AG09319 (cell line): Measurements from ENCODE around the gene CALCR.

Experiments
- DNase-seq: peaks from one replicate; pipeline ENCODE4 v3.0.0-alpha.2; 2010; ENCODE audit warnings: low read depth; ENCODE audit errors: extremely low read depth
- CTCF ChIP-seq: IDR thresholded peaks from 2 replicates; pipeline ENCODE4 v1.5.1; 2011; ENCODE audit warnings: low read depth, mild to moderate bottlenecking, inconsistent platforms, low read length, moderate library complexity

Gene CALCR

GRCh38 chr7:93558705-93559614 is 15.6 kb downstream of the CALCR start:
- DNase-seq = no peak
- no peak for TF ChIP-seq CTCF

DNA sequence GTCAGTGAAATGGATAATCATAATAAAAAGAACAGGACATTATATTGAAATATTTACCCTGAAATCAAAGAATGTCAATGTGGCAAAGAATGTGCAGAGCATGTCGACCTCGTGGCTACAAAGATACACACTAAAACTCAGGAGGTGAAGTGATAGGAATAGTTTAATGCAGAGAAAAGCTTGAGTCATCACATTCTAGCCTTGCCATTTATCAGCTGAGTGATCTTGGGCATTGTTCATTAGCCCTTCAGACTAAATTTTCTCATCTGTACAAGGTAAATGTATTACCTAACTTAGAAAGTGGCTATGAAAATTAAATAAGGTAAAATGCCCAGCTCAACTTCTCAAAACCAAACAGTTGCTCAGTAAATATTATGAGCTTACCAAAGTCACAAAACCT is 22.6 kb downstream of the CALCR start:
- DNase-seq = no peak
- no peak for TF ChIP-seq CTCF

DNA sequence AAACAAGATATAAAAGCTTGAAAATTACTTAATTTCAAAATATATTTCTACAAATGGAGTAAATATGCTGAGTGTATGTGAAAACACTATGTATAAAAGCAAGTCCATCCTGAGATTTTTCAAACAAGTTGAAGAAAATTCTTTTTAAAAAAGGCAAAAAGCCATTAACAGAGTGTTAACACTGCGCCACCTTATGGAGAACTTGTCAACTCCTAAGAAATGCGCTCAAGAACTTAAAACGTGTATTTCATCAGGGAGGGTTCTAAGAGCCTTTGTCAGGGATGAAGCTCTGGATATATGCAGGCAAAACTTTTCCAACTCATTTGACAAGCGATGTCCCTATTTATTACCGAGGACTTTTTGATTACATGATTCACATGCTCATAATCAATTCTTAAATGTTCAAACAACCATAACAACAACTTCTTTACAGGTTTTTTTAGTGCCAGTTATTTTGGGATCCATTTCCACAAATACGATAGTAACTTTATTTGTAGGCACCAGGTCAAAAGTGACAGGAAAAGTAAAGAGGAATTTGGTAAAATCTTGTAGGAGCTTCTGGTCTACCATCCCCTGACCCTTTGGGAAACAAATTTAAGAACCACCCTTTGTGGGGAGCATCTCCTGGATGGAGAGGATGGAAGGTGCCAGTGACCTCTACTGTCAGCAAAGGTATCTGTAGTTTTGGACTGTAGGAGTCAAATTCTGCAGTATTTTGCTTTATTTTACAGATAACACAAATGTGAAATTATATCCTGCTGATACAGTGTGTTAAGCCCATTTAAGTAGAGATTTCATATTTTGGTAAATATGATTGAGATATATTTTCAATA is 23.2 kb downstream of the CALCR start:
- peak; percentile 56 for TF ChIP-seq CTCF
- peak; percentile 12 for DNase-seq

- no peak for TF ChIP-seq CTCF
- DNase-seq = no peak
Measured at GRCh38 chr7:93547716-93548115, 26.8 kb downstream of the CALCR start.

GRCh38 chr7:93544691-93545090 is 29.8 kb downstream of the CALCR start:
- no peak for DNase-seq

DNA sequence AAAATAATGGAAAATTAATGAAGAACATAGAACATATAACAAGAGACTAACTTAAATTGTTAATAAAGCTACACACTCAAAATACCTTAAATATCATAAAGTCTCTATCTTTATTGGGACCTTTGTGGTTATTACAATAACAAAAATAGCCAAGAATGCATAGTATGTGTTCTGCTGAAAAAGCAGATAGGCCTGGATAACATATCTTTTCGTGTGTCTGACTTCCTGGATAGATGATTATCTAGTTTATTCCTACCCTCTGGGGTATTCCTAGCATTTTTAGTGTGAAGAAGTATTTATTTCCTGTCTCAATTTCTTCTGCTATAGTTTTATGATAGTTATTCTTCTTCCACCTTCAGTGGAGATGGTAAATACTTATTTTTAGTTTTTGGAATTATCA is 36.5 kb downstream of the CALCR start:
- no peak for DNase-seq
- no peak for TF ChIP-seq CTCF

More at GRCh38 chr7:93544691-93545090, 29.8 kb downstream of the CALCR start:
- no peak for TF ChIP-seq CTCF

DNA sequence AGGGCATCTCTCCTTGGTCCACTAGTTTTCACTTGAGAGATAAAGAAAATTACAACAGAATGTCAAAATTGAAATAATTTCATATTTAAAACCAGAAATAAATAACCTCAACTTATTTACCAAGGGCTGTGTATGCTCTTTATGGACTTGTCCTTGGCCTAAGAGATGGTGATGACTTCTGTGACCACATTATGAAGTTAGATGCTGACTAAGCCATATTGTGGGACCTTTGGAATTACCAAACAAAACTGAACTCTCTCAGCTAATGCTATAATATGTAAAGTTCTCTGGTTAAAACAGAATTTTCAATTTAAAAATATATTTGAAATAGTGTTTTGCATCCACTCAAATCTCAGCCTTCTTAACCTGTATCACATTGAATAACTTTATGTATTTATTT is 38.9 kb downstream of the CALCR start:
- no peak for TF ChIP-seq CTCF
- DNase-seq = no peak
